IMR-90 (cell line): ENCODE measurements around the gene PRSS38. TPM values are rescaled to one million over a fixed set of nuclear protein-coding genes. Genes with fewer than 3 reads are reported as not detected.

Source experiments
- ATAC-seq: fragments of 200-7000 bp; cut with Tn5 transposase; 2 replicates; pipeline ENCODE4 v1.9.1; 2020; ENCODE audit warnings: low read depth, mild to moderate bottlenecking, moderate library complexity
- BruUV-seq: library from RNA; stranded (reverse); fragments of 400-500 nt; replicated peaks from 2 replicates; lab custom pipeline; 2021; lab: Mats Ljungman, UMichigan
- CTCF ChIA-PET: fragments of 300-600 bp; formaldehyde crosslinking; extraction: SDS; loops from one replicate; lab custom pipeline; 2021; ENCODE audit warnings: antibody characterized with exemption; lab: Yijun Ruan, JAX
- POLR2A ChIA-PET: fragments of 300-600 bp; sonication (Branson Sonifier 250); formaldehyde crosslinking; loops from one replicate; lab custom pipeline; 2022; ENCODE audit warnings: antibody characterized with exemption; ENCODE audit not compliant: unreplicated experiment; lab: Charles Lee
- DNase-seq: peaks from one replicate; pipeline ENCODE4 v3.0.0; 2013
- H2AFZ ChIP-seq: replicated peaks from 2 replicates; pipeline ENCODE3; 2013; ENCODE audit warnings: low read length, mild to moderate bottlenecking; ENCODE audit not compliant: poor library complexity
- H2AK5ac ChIP-seq: 2 replicates; pipeline ENCODE4 v1.6.1; 2013; ENCODE audit warnings: low read depth, low read length, inconsistent platforms
- H2AK9ac ChIP-seq: replicated peaks from 2 replicates; pipeline ENCODE3; 2013; ENCODE audit warnings: mild to moderate bottlenecking, low read depth, low read length, moderate library complexity; ENCODE audit not compliant: poor library complexity
- H2BK120ac ChIP-seq: 2 replicates; pipeline ENCODE4 v1.6.1; 2013; ENCODE audit warnings: low read depth, low read length, inconsistent platforms
- H2BK15ac ChIP-seq: 3 replicates; pipeline ENCODE4 v1.6.1; 2013; ENCODE audit warnings: low read depth, low read length, inconsistent platforms
- H2BK20ac ChIP-seq: 2 replicates; pipeline ENCODE4 v1.6.1; 2013; ENCODE audit warnings: low read depth, mild to moderate bottlenecking, inconsistent platforms, low read length, moderate library complexity
- H2BK5ac ChIP-seq: 2 replicates; pipeline ENCODE4 v1.6.1; 2013; ENCODE audit warnings: mild to moderate bottlenecking, low read depth, low read length, inconsistent platforms; ENCODE audit not compliant: poor library complexity, severe bottlenecking
- H3K14ac ChIP-seq: replicated peaks from 2 replicates; pipeline ENCODE4 v1.6.1; 2013; ENCODE audit warnings: low read depth, low read length, inconsistent platforms
- H3K18ac ChIP-seq: 2 replicates; pipeline ENCODE4 v1.6.1; 2013; ENCODE audit warnings: low read depth, low read length, control low read depth
- H3K23ac ChIP-seq: 2 replicates; pipeline ENCODE4 v1.6.1; 2013; ENCODE audit warnings: low read depth, low read length, inconsistent platforms
- H3K27ac ChIP-seq: 2 replicates; pipeline ENCODE4 v1.5.1; 2013; ENCODE audit warnings: mild to moderate bottlenecking, control low read depth, low read length; ENCODE audit not compliant: insufficient read depth
- H3K27me3 ChIP-seq: 2 replicates; pipeline ENCODE4 v1.6.1; 2013; ENCODE audit warnings: low read length; ENCODE audit not compliant: control insufficient read depth, insufficient read depth
- H3K36me3 ChIP-seq: 2 replicates; pipeline ENCODE4 v1.6.1; 2013; ENCODE audit warnings: low read length, mixed read lengths; ENCODE audit not compliant: control insufficient read depth, insufficient read depth
- H3K4ac ChIP-seq: 2 replicates; pipeline ENCODE4 v1.6.1; 2013; ENCODE audit warnings: low read depth, low read length, inconsistent platforms
- H3K4me1 ChIP-seq: 2 replicates; pipeline ENCODE4 v1.6.1; 2013; ENCODE audit warnings: low read length, mixed read lengths; ENCODE audit not compliant: control insufficient read depth, insufficient read depth
- H3K4me2 ChIP-seq: 2 replicates; pipeline ENCODE4 v1.6.1; 2013; ENCODE audit warnings: low read depth, mild to moderate bottlenecking, control low read depth, low read length, moderate library complexity
- H3K4me3 ChIP-seq: 2 replicates; pipeline ENCODE4 v1.5.1; 2013; ENCODE audit warnings: low read depth, mild to moderate bottlenecking, control low read depth, low read length, moderate library complexity; ENCODE audit not compliant: insufficient read depth
- H3K56ac ChIP-seq: 2 replicates; pipeline ENCODE4 v1.6.1; 2013; ENCODE audit warnings: low read length, inconsistent platforms; ENCODE audit not compliant: insufficient read depth; ENCODE audit errors: extremely low read depth
- H3K79me1 ChIP-seq, 2 experiments: 2 replicates each; pipeline ENCODE4 v1.6.1; 2013; ENCODE audit warnings: low read length in 2 of 2, inconsistent platforms in 1 of 2, low read depth in 1 of 2
- H3K9ac ChIP-seq: 2 replicates; pipeline ENCODE4 v1.6.1; 2013; ENCODE audit warnings: low read depth, low read length, control low read depth
- H3K9me1 ChIP-seq: 2 replicates; pipeline ENCODE4 v1.6.1; 2013; ENCODE audit warnings: low read length, inconsistent platforms; ENCODE audit not compliant: insufficient read depth
- H3K9me3 ChIP-seq: 2 replicates; pipeline ENCODE4 v1.6.1; 2013; ENCODE audit warnings: low read length; ENCODE audit not compliant: control insufficient read depth, insufficient read depth
- H4K20me1 ChIP-seq: 2 replicates; pipeline ENCODE4 v1.6.1; 2013; ENCODE audit warnings: low read length, inconsistent platforms; ENCODE audit not compliant: insufficient read depth
- H4K5ac ChIP-seq: 2 replicates; pipeline ENCODE4 v1.6.1; 2013; ENCODE audit warnings: mild to moderate bottlenecking, low read depth, low read length, control low read depth
- H4K8ac ChIP-seq, 2 experiments: 2 replicates each; pipeline ENCODE4 v1.6.1; 2013; ENCODE audit warnings: low read depth in 2 of 2, low read length in 2 of 2, control low read depth in 1 of 2, inconsistent platforms in 1 of 2
- H4K91ac ChIP-seq: 2 replicates; pipeline ENCODE4 v1.6.1; 2013; ENCODE audit warnings: low read depth, low read length, inconsistent platforms; ENCODE audit not compliant: insufficient read depth
- CEBPB ChIP-seq: IDR thresholded peaks from 2 replicates; pipeline ENCODE4 v1.6.1; 2012; ENCODE audit warnings: low read depth, low read length, improper control_type of control experiment
- CHD1 ChIP-seq: IDR thresholded peaks from 2 replicates; pipeline ENCODE4 v1.6.1; 2012; ENCODE audit warnings: low read depth, low read length, improper control_type of control experiment
- CTCF ChIP-seq: conservative IDR thresholded peaks from 2 replicates; pipeline ENCODE4 v1.5.1; 2012; ENCODE audit warnings: mild to moderate bottlenecking, low read depth, low read length, improper control_type of control experiment
- ELK1 ChIP-seq: fragments of 150-350 bp; IDR thresholded peaks from 2 replicates; pipeline ENCODE4 v1.6.1; 2016; ENCODE audit warnings: low read depth, mild to moderate bottlenecking, low read length, moderate library complexity, borderline replicate concordance
- FOS ChIP-seq: fragments of 150-350 bp; IDR thresholded peaks from 2 replicates; pipeline ENCODE4 v1.6.1; 2016; ENCODE audit warnings: low read depth, low read length
- MAZ ChIP-seq: IDR thresholded peaks from 2 replicates; pipeline ENCODE4 v1.6.1; 2012; ENCODE audit warnings: low read depth, mild to moderate bottlenecking, low read length, improper control_type of control experiment, moderate library complexity, borderline replicate concordance
- NFE2L2 ChIP-seq: fragments of 150-350 bp; IDR thresholded peaks from 2 replicates; pipeline ENCODE4 v1.6.1; 2016; ENCODE audit warnings: low read depth, mild to moderate bottlenecking, low read length
- RAD21 ChIP-seq: IDR thresholded peaks from 2 replicates; pipeline ENCODE4 v1.6.1; 2012; ENCODE audit warnings: low read length, improper control_type of control experiment
- RFX5 ChIP-seq: IDR thresholded peaks from 2 replicates; pipeline ENCODE4 v1.8.0; 2012; ENCODE audit warnings: low read depth, mild to moderate bottlenecking, low read length, moderate library complexity
- SMC3 ChIP-seq: fragments of 150-350 bp; IDR thresholded peaks from 2 replicates; pipeline ENCODE4 v1.6.1; 2016; ENCODE audit warnings: low read depth, mild to moderate bottlenecking, antibody characterized with exemption, low read length, moderate library complexity
- USF2 ChIP-seq: fragments of 150-350 bp; IDR thresholded peaks from 2 replicates; pipeline ENCODE4 v1.6.1; 2017; ENCODE audit warnings: mild to moderate bottlenecking, antibody characterized with exemption, low read length, low read depth
- WGBS, 2 experiments: methylation state at CpG; one replicate each; pipeline versions ENCODE4 v1.1.5 to v1.1.7; 2013; ENCODE audit warnings: missing lambda C conversion rate in 2 of 2; ENCODE audit not compliant: insufficient read length in 1 of 2; ENCODE audit errors: extremely low coverage in 2 of 2; 5-methylcytosine and 5-hydroxymethylcytosine counted together
- dilution Hi-C: fragments of 300-500 bp; cut with HindIII; formaldehyde crosslinking; loops from one replicate; pipeline ENCODE4 v1.14.3; 2018; ENCODE audit warnings: low sequenced_read_pairs; ENCODE audit not compliant: unreplicated experiment
- in situ Hi-C: fragments of 300-500 bp; cut with MboI; formaldehyde crosslinking; loops from 3 replicates; pipeline ENCODE4 v1.14.3; 2019; ENCODE audit warnings: low sequenced_read_pairs, inconsistent platforms, mixed read lengths
- intact Hi-C: fragments of 100-400 bp; cut with micrococcal nuclease; formaldehyde crosslinking; loops from 2 replicates; pipeline ENCODE4 v1.10.0; 2022
- polyA plus RNA-seq, 3 experiments: library from polyadenylated mRNA; depleted of rRNA; stranded (reverse); fragments of >200 nt; gene quantifications; 2 replicates each; pipeline ENCODE4 v1.2.3, GENCODE V29; 2012; ENCODE audit warnings: low replicate concordance in 1 of 3
- total RNA-seq: library from RNA; depleted of rRNA; stranded (reverse); fragments of >200 nt; gene quantifications from 2 replicates; pipeline ENCODE4 v1.2.3, GENCODE V29; 2012

PRSS38 gene
- total and polyA plus RNA-seq, 2 of the 4 experiments (the other 2 are of a cell fraction) = not detected

GRCh38 chr1:227809026-227809425, 6.4 kb upstream of the PRSS38 start:
- no peak for DNase-seq
- no peak overlapping the region for H4K8ac ChIP-seq
- H3K36me3 ChIP-seq = no peaks in the 10 kb centered on the region
- ATAC-seq = no peak
- H3K79me1 ChIP-seq = no peaks in the 10 kb centered on the region
- H2BK120ac ChIP-seq = no peak overlapping the region
- H4K91ac ChIP-seq = no peak overlapping the region
- no peak overlapping the region for H3K9ac ChIP-seq
- CTCF ChIA-PET = no interaction called here
- no peak overlapping the region for H3K27ac ChIP-seq
- TF ChIP-seq MAZ (no peak), RAD21 (no peak), CHD1 (no peak), USF2 (no peak), RFX5 (no peak), SMC3 (no peak), CEBPB (no peak), ELK1 (no peak), FOS (no peak), CTCF (no peak), NFE2L2 (no peak)
- no peak overlapping the region for H2AFZ ChIP-seq
- no peak overlapping the region for H2BK15ac ChIP-seq
- in situ Hi-C loops = no loop called here
- no peak overlapping the region for H3K4ac ChIP-seq
- H3K18ac ChIP-seq = no peak overlapping the region
- no peaks in the 10 kb centered on the region for H3K4me1 ChIP-seq
- no peak overlapping the region for H4K5ac ChIP-seq
- H3K9me1 ChIP-seq = no peaks in the 10 kb centered on the region
- H3K27me3 ChIP-seq = no peaks in the 10 kb centered on the region; the same call in 1 of the 2 replicates
- dilution Hi-C loops = no loop called here
- H2AK9ac ChIP-seq = no peak overlapping the region
- H2BK5ac ChIP-seq = no peak overlapping the region
- H3K4me2 ChIP-seq = no peak overlapping the region
- no peak overlapping the region for H3K14ac ChIP-seq
- POLR2A ChIA-PET = interaction anchor here (1.0 kb wide), 1 partner anchor 14 kb away, joined by 6 read pairs; no protein-coding TSS in a partner anchor
- no peak overlapping the region for H3K23ac ChIP-seq
- no peak overlapping the region for H3K4me3 ChIP-seq
- WGBS, 2 experiments = no CpG with 5 or more reads among the region's 2 CpGs
- H2AK5ac ChIP-seq = no peak overlapping the region
- intact Hi-C loops = no loop called here
- no peak overlapping the region for H3K56ac ChIP-seq
- peaks cover 6% of the 10 kb centered on the region; the same call in 1 of the 2 replicates for H3K9me3 ChIP-seq
- BruUV-seq = no TSS peak
- H4K20me1 ChIP-seq = no peaks in the 10 kb centered on the region
- no peak overlapping the region for H2BK20ac ChIP-seq
